Inferior parietal cortex (tissue), 1 donor: ENCODE data around the gene HGF.

ENCODE experiments used
- DNase-seq: peaks from one replicate; pipeline ENCODE4 v3.0.0-alpha.2; 2016; ENCODE audit errors: extremely low spot score

The HGF gene

DNA sequence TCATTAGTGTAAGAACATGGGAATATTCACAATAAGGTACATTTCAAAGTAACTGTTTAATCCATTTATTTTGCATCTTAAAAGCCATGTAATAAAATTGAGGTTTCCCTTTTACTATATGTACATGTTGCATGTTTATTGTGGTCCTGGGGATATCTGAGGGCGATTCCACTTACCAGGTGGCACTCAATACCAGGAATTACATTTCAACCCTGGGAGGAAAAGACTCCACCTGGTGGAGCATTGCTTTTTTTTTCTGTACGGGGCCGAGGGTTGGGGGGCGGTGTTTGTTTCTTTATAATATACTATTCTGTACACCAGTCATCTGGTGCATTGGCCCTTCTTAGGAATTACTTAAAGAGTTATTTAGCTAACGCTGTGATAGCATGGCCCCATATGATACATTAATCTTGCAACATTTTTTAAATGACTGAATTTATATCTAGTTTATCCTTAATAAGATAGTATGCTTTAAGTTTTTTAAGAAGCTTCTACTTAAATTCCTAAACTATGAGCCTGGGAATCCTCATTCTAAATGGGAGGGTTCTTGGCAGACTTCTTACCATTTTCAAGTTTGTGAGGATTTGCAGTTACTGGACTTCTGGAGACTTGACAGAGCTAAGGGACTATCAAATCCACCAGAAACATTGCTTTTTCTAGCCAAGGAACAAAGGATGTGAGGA, 7.2 kb upstream of the HGF start:
- DNase-seq, result no peak

DNA sequence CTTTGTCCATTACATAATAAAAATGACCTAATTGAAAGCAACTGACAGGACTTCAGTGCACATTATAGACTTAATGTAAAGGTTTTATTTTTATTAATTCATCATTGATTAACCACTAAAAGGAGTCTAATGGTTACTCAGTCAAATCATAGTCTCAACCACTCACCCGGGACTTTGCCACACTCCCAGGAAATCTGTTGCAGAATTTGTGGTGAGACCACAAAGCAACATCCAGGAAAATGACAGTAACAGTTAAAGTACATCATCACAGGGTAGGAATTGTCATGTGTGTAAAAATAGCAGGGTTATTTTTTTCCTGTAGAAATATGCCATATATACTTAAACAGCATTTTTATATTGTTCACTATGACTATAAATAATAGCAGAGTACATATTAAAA, 6.3 kb upstream of the HGF start:
- no peak for DNase-seq

DNA sequence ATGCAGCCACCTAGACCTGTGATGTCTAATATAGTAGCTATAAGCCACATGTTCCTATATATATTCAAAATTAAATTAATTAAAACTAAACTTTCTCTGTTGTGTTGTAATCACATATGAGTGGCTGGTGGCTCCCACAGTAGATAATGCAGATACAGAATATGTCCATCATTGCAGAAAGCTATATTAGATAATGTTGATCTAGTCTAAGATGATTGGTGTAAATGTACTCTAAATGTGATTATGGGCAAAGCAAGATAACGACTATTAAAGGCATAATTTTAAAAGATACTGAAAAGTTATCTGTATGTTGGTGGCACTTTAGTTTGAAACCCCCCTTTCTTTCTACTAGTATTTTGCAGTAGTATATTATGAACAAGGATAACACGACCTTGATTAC, 5.7 kb upstream of the HGF start:
- DNase-seq, result no peak

- DNase-seq, result no peak
Measured at GRCh38 chr7:81774551-81774950, 4.7 kb upstream of the HGF start.

- no peak for DNase-seq
Measured at GRCh38 chr7:81770728-81771223, 929 bp upstream of the HGF start.

GRCh38 chr7:81768951-81769778, 682 bp downstream of the HGF start:
- DNase-seq, result no peak

- DNase-seq, result no peak
Measured at GRCh38 chr7:81767926-81768325, 1.9 kb downstream of the HGF start.

- DNase-seq, result no peak
Measured at GRCh38 chr7:81761821-81762220, 8.0 kb downstream of the HGF start.

- no peak for DNase-seq
Measured at GRCh38 chr7:81761031-81761430, 8.8 kb downstream of the HGF start.

GRCh38 chr7:81754918-81755696, 14.7 kb downstream of the HGF start:
- no peak for DNase-seq

- DNase-seq, result no peak
Measured at GRCh38 chr7:81753392-81753791, 16.5 kb downstream of the HGF start.

DNA sequence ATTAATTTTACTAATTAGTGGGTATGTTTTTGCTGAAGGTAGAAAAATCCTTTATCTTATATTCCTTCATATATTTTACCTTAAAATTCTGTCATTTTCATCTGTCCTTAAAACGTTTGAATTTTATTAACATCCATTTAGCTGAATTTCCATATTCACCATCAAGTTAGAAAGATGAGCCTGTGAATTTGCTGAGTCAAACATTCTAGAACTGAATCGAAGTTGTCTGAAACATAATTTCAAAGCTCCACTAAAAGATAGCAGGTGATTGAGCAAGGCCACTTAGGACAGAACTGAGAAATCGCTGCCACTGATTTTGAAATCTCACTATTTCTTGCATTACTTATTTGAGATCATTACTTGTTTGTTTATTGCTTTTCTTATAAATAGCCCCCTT, 17.5 kb downstream of the HGF start:
- no peak for DNase-seq

GRCh38 chr7:81751619-81752317, 18.1 kb downstream of the HGF start:
- DNase-seq, result no peak

GRCh38 chr7:81745637-81746036, 24.2 kb downstream of the HGF start:
- no peak for DNase-seq

GRCh38 chr7:81744389-81744788, 25.5 kb downstream of the HGF start:
- no peak for DNase-seq

- no peak for DNase-seq
Measured at GRCh38 chr7:81743665-81744064, 26.2 kb downstream of the HGF start.

DNA sequence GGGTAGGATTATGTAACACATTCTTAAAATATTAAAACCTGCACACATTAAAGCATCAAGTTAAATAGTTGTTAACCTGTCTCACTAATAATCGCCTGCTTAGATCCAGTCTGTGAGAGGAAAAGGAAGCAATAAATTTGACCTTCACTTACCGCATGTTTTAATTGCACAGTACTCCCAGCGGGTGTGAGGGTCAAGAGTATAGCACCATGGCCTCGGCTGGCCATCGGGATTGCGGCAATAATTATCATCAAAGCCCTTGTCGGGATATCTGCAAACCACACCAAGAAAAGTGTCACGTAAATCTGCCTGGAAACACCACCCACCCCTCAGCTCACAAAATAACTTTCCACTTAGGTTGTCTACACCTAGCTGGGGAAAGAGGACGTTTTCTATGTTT, 26.6 kb downstream of the HGF start:
- DNase-seq, result no peak

GRCh38 chr7:81740403-81740802, 29.4 kb downstream of the HGF start:
- no peak for DNase-seq

- DNase-seq, result no peak
Measured at GRCh38 chr7:81736091-81736490, 33.8 kb downstream of the HGF start.

- no peak for DNase-seq
Measured at GRCh38 chr7:81725812-81726127, 44.1 kb downstream of the HGF start.

DNA sequence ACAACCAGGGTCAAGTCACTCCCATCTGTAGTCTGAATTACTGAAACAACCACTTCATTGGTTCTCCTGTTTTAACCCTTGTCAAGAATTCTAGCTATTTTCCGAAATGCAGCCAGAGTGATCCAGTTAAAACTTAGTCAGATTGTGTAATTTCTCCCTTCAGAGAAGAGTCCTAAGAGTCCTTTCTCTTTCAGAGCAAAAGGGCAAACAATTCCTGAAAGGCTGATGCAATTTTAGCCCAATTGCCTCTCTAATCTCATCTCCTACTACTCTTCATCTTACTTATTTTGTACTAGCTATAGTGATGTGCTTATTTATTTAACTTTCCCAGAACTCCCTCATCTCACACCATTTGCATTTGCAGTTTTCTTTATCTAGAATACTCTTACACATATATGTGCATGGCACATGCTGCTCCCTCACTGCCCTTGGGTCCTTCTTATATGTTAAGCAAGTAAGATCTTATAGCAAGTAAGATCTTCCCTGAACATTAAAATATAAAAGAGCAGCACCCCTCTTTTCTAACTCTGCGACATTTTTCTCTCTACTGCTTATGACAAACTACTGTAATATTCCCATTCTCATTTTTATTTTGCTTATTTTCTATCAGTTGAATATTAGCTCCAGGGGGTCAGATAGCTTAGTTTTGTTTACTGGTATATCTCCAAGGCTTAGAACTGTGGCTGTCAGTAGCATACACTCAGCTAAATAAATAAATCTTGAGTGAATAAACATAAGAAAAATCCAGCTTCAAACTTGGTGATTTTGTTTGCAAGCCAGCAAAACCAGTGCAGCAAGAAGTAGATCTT, 44.6 kb downstream of the HGF start:
- no peak for DNase-seq
